Panc1 (cell line): ENCODE results near the gene GRAMD1B. TPM values are rescaled to one million over a fixed set of nuclear protein-coding genes. Genes with fewer than 3 reads are reported as not detected.

Source experiments
- ATAC-seq: fragments of 200-7000 bp; cut with Tn5 transposase; 2 replicates; pipeline ENCODE4 v1.9.1; 2020; ENCODE audit warnings: mild to moderate bottlenecking, moderate library complexity
- BruUV-seq: library from RNA; stranded (reverse); fragments of 400-500 nt; replicated peaks from 2 replicates; lab custom pipeline; 2021; lab: Mats Ljungman, UMichigan
- CTCF ChIA-PET: fragments of 300-600 bp; sonication (Branson Sonifier 250); formaldehyde crosslinking; loops from one replicate; lab custom pipeline; 2022; ENCODE audit warnings: antibody characterized with exemption; lab: Charles Lee
- POLR2A ChIA-PET: fragments of 300-600 bp; sonication (Branson Sonifier 250); formaldehyde crosslinking; loops from one replicate; lab custom pipeline; 2022; ENCODE audit warnings: antibody characterized with exemption; lab: Charles Lee
- DNase-seq: peaks from one replicate; pipeline ENCODE4 v3.0.0-alpha.2; 2010; ENCODE audit warnings: low read depth, low spot score
- H3K27ac ChIP-seq: 2 replicates; pipeline ENCODE4 v1.5.1; 2011; ENCODE audit warnings: mild to moderate bottlenecking, low read length, inconsistent platforms
- H3K27me3 ChIP-seq: fragments of 200-500 bp; sonication (Bioruptor generic); 2 replicates; pipeline ENCODE4 v1.6.0; 2014; ENCODE audit warnings: low read length, inconsistent platforms; ENCODE audit not compliant: control insufficient read depth, insufficient read depth
- H3K36me3 ChIP-seq: fragments of 200-500 bp; sonication (Bioruptor generic); 2 replicates; pipeline ENCODE4 v1.5.1; 2014; ENCODE audit warnings: inconsistent platforms, mild to moderate bottlenecking, low read length, moderate library complexity; ENCODE audit not compliant: control insufficient read depth, insufficient read depth
- H3K4me1 ChIP-seq: 2 replicates; pipeline ENCODE4 v1.5.1; 2011; ENCODE audit warnings: inconsistent platforms, mild to moderate bottlenecking, low read length, moderate library complexity; ENCODE audit not compliant: control insufficient read depth, insufficient read depth
- H3K4me3 ChIP-seq, 2 experiments: 2 replicates each; pipeline ENCODE4 v1.5.1; 2011 to 2012; ENCODE audit warnings: low read depth in 2 of 2, low read length in 2 of 2, mild to moderate bottlenecking in 2 of 2, inconsistent platforms in 1 of 2, moderate library complexity in 1 of 2
- H3K9me3 ChIP-seq: fragments of 200-500 bp; sonication (Bioruptor generic); 2 replicates; pipeline ENCODE4 v1.5.1; 2014; ENCODE audit warnings: low read depth, mild to moderate bottlenecking, inconsistent platforms, low read length, moderate library complexity; ENCODE audit not compliant: control insufficient read depth, insufficient read depth
- POLR2AphosphoS5 ChIP-seq: IDR thresholded peaks from 2 replicates; pipeline ENCODE4 v1.6.1; 2012; ENCODE audit warnings: mild to moderate bottlenecking, low read depth, low read length, moderate library complexity
- SIN3A ChIP-seq: IDR thresholded peaks from 2 replicates; pipeline ENCODE4 v1.6.1; 2012; ENCODE audit warnings: low read depth, mild to moderate bottlenecking, low read length, moderate library complexity, borderline replicate concordance; ENCODE audit not compliant: insufficient read depth
- TCF7L2 ChIP-seq: IDR thresholded peaks from 2 replicates; pipeline ENCODE4 v1.6.1; 2011; ENCODE audit warnings: mild to moderate bottlenecking, low read depth, low read length, inconsistent platforms
- in situ Hi-C: cut with HindIII; loops from 2 replicates; pipeline ENCODE4 v1.10.0; 2016; ENCODE audit warnings: low sequenced_read_pairs, low pct_unique_long_range_greater_than_20kb
- intact Hi-C: fragments of 100-400 bp; cut with micrococcal nuclease; formaldehyde crosslinking; loops from one replicate; pipeline ENCODE4 v1.10.0; 2022; ENCODE audit not compliant: unreplicated experiment
- total RNA-seq: library from RNA; stranded (reverse); gene quantifications from one replicate; pipeline ENCODE4 v1.2.1, GENCODE V29; 2021; ENCODE audit not compliant: unreplicated experiment
- TF ChIP-seq, protein P1 (sequence below), 2 experiments: IDR thresholded peaks; 2 replicates each; pipeline ENCODE4 v1.6.1; 2011 to 2012; ENCODE audit warnings: low read depth in 2 of 2, control low read depth in 1 of 2, low read length in 1 of 2, mild to moderate bottlenecking in 1 of 2, moderate library complexity in 1 of 2; ENCODE audit not compliant: insufficient read depth in 1 of 2
- TF ChIP-seq, protein P2 (sequence below): fragments of 450-650 bp; IDR thresholded peaks from 2 replicates; pipeline ENCODE4 v1.5.1; 2017; ENCODE audit warnings: mild to moderate bottlenecking

The GRAMD1B gene
- total RNA-seq, 1 experiment from 2014 or later = 0.46 TPM

GRCh38 chr11:123537726-123538125 lies 107.7 kb downstream of the GRAMD1B start:
- H3K36me3 ChIP-seq = no peaks in the 10 kb centered on the region
- no peaks in the 10 kb centered on the region for H3K9me3 ChIP-seq
- ATAC-seq = no peak
- in situ Hi-C loops (no loop called here), intact Hi-C loops (no loop called here)
- H3K4me1 ChIP-seq = no peaks in the 10 kb centered on the region
- CTCF ChIA-PET = no interaction called here
- peaks cover 2% of the 10 kb centered on the region for H3K27me3 ChIP-seq
- TF ChIP-seq POLR2AphosphoS5 (no peak), TCF7L2 (no peak), SIN3A (no peak)
- TF ChIP-seq, protein P1, sequence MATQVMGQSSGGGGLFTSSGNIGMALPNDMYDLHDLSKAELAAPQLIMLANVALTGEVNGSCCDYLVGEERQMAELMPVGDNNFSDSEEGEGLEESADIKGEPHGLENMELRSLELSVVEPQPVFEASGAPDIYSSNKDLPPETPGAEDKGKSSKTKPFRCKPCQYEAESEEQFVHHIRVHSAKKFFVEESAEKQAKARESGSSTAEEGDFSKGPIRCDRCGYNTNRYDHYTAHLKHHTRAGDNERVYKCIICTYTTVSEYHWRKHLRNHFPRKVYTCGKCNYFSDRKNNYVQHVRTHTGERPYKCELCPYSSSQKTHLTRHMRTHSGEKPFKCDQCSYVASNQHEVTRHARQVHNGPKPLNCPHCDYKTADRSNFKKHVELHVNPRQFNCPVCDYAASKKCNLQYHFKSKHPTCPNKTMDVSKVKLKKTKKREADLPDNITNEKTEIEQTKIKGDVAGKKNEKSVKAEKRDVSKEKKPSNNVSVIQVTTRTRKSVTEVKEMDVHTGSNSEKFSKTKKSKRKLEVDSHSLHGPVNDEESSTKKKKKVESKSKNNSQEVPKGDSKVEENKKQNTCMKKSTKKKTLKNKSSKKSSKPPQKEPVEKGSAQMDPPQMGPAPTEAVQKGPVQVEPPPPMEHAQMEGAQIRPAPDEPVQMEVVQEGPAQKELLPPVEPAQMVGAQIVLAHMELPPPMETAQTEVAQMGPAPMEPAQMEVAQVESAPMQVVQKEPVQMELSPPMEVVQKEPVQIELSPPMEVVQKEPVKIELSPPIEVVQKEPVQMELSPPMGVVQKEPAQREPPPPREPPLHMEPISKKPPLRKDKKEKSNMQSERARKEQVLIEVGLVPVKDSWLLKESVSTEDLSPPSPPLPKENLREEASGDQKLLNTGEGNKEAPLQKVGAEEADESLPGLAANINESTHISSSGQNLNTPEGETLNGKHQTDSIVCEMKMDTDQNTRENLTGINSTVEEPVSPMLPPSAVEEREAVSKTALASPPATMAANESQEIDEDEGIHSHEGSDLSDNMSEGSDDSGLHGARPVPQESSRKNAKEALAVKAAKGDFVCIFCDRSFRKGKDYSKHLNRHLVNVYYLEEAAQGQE (IDR thresholded peaks at IDR 0.05; ENCODE audit: insufficient read depth in 1 of 2, low read depth in 2 of 2, low read length in 1 of 2) = no peak
- TF ChIP-seq, protein P2, sequence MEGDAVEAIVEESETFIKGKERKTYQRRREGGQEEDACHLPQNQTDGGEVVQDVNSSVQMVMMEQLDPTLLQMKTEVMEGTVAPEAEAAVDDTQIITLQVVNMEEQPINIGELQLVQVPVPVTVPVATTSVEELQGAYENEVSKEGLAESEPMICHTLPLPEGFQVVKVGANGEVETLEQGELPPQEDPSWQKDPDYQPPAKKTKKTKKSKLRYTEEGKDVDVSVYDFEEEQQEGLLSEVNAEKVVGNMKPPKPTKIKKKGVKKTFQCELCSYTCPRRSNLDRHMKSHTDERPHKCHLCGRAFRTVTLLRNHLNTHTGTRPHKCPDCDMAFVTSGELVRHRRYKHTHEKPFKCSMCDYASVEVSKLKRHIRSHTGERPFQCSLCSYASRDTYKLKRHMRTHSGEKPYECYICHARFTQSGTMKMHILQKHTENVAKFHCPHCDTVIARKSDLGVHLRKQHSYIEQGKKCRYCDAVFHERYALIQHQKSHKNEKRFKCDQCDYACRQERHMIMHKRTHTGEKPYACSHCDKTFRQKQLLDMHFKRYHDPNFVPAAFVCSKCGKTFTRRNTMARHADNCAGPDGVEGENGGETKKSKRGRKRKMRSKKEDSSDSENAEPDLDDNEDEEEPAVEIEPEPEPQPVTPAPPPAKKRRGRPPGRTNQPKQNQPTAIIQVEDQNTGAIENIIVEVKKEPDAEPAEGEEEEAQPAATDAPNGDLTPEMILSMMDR = no peak
- no peak overlapping the region for H3K4me3 ChIP-seq
- POLR2A ChIA-PET = no interaction called here
- DNase-seq = no peak
- H3K27ac ChIP-seq = no peak overlapping the region
- no TSS peak for BruUV-seq

DNA sequence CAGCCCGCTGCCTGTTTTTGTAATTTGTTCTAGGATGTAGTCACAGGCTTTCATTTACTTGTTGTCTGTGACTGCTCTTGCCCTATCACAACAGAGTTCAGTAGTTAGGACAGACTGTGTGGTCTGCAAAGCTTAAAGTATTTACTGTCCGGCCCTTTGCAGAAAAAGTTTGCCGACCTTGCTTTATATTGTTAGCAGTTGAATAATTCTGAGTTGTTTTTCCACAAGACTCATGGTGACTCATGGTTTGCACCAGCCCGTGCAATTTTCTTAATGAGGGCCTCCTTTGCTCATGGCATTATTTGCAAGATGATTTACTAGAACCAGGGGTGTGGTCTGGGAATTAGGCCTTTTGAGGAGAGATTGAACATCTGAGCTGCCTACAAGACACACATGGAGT lies 113.7 kb downstream of the GRAMD1B start:
- Histone ChIP-seq H3K4me1 (no peaks in the 10 kb centered on the region), H3K4me3 (no peak overlapping the region), H3K27me3 (peaks cover 5% of the 10 kb centered on the region), H3K36me3 (no peaks in the 10 kb centered on the region), H3K9me3 (no peaks in the 10 kb centered on the region), H3K27ac (no peak overlapping the region)
- ChIA-PET CTCF (interaction anchor here (0.7 kb wide), 1 partner anchor 380 kb away, joined by 3 read pairs; no protein-coding TSS in a partner anchor), POLR2A (no interaction called here)
- in situ Hi-C loops (no loop called here), intact Hi-C loops (no loop called here)
- no peak for DNase-seq
- no peak for ATAC-seq
- BruUV-seq = no TSS peak
- TF ChIP-seq SIN3A (no peak), POLR2AphosphoS5 (no peak), TCF7L2 (no peak)
- TF ChIP-seq, protein P1 (IDR thresholded peaks at IDR 0.05; ENCODE audit: insufficient read depth in 1 of 2, low read depth in 2 of 2, low read length in 1 of 2) = no peak
- TF ChIP-seq, protein P2 = no peak
